Keratinocyte (primary cell): ENCODE data around the gene NELL1.

Experiments
- EZH2 ChIP-seq: IDR thresholded peaks from one replicate; pipeline ENCODE4 v1.6.1; 2012; ENCODE audit warnings: inconsistent platforms, mild to moderate bottlenecking, low read length, moderate library complexity
- TF ChIP-seq, protein P1 (sequence below), 3 experiments: IDR thresholded peaks in 1 of 3; conservative IDR thresholded peaks in 1 of 3; optimal IDR thresholded peaks in 1 of 3; 2 replicates in 2 of 3; 3 replicates in 1 of 3; pipeline versions ENCODE3 to v1.5.1; 2011; ENCODE audit warnings: low read length in 3 of 3, mild to moderate bottlenecking in 3 of 3, moderate library complexity in 2 of 3, control low read depth in 1 of 3, inconsistent platforms in 1 of 3; ENCODE audit not compliant: insufficient read depth in 2 of 3; ENCODE audit errors: extremely low read depth in 1 of 3

DNA sequence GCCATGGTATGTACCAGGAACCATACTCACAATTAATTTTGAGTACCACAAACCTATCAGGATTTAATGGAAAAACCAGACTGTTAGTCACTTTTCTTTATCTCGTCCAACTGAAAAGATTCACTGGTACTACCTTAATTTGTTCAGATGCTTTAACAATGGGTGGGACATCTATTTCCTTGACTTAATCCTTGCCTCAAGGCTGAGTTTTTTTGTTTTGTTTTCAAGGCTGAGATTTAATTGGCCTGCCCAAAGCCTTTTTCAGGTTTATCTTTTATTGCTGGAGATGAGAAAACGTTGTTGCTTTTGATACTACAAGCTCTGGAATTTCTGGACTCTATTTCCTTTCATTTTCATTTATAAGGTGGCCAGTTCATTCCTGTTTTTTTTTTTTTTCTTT is 50.4 kb downstream of the NELL1 start:
- TF ChIP-seq, protein P1, sequence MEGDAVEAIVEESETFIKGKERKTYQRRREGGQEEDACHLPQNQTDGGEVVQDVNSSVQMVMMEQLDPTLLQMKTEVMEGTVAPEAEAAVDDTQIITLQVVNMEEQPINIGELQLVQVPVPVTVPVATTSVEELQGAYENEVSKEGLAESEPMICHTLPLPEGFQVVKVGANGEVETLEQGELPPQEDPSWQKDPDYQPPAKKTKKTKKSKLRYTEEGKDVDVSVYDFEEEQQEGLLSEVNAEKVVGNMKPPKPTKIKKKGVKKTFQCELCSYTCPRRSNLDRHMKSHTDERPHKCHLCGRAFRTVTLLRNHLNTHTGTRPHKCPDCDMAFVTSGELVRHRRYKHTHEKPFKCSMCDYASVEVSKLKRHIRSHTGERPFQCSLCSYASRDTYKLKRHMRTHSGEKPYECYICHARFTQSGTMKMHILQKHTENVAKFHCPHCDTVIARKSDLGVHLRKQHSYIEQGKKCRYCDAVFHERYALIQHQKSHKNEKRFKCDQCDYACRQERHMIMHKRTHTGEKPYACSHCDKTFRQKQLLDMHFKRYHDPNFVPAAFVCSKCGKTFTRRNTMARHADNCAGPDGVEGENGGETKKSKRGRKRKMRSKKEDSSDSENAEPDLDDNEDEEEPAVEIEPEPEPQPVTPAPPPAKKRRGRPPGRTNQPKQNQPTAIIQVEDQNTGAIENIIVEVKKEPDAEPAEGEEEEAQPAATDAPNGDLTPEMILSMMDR (optimal IDR thresholded peaks at IDR 0.05 in 1 of 3, IDR thresholded peaks at IDR 0.05 in 1 of 3, conservative IDR thresholded peaks at IDR 0.05 in 1 of 3; ENCODE audit: extremely low read depth in 1 of 3, insufficient read depth in 2 of 3, low read length in 3 of 3): no peak
- TF ChIP-seq EZH2: no peak
